ENCODE results near the gene IL16.
"Not testable (repeated sequence)": the region's sequence is repeated elsewhere in the genome, so short reads cannot be mapped to it uniquely, and the experiment has no call there.

IL16 gene

DNA sequence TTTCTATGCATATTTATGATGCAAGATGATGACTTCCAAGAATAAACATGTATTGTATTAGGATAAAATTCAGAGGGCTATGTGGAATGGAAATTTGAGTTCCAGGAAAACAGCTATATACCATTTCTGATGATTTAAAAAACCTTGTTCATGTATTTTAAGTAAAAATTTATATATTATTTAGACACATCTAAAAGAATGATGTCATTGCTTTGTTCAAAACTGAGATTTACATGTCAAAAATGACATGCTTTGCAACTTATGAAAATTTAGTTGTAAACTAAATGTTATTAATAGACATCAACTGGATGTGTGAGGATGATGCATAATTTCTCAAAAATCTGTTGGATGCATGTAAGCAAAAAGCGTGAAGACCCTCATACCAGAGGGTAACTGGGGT is 125.0 kb downstream of the IL16 start:
- no peak for DNase-seq

DNA sequence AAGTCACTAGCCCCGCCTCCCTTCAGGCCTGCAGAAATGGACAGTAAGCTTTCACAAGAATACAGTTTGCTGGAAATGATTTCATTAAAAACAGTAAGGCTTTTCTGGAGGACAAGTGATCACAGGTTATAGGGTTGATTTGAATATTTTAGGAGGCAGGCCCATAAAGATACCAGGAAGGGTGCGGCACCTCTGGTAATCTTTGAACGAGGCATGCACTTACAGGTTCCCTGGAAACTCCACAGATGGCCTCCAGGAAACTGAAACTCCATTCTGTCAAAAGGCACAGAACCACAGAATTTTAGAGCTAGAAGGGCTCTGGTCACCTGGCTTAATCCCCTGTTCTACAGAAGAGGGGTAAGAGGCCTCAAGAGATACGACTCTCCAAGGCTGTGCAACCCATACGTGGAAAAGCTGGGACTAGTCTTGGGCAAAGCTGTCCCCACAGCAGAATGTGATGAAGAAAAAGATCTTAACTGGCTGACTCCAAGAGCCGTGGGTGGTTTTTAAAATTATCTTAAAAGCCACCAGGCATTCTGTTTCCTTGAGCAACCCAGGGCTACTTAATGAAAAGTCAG is 126.1 kb downstream of the IL16 start:
- no peak for DNase-seq

DNA sequence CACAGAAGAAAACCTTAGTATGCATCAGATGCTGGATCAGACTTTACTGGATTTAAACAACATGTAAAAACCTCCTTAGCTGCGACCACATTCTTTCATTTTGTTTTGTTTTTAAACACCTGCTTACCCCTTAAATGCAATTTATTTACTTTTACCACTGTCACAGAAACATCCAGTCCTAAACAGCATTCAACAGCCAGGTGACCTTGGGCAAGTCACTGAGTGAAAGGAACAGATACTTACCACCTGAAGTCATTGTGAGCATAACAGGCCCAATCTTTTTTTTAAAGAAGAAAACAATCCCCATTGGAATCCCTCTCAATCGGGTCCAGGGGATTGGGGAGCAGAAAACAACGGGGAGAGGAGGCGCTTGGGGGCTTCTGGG is 126.9 kb downstream of the IL16 start:
- no peak for DNase-seq

DNA sequence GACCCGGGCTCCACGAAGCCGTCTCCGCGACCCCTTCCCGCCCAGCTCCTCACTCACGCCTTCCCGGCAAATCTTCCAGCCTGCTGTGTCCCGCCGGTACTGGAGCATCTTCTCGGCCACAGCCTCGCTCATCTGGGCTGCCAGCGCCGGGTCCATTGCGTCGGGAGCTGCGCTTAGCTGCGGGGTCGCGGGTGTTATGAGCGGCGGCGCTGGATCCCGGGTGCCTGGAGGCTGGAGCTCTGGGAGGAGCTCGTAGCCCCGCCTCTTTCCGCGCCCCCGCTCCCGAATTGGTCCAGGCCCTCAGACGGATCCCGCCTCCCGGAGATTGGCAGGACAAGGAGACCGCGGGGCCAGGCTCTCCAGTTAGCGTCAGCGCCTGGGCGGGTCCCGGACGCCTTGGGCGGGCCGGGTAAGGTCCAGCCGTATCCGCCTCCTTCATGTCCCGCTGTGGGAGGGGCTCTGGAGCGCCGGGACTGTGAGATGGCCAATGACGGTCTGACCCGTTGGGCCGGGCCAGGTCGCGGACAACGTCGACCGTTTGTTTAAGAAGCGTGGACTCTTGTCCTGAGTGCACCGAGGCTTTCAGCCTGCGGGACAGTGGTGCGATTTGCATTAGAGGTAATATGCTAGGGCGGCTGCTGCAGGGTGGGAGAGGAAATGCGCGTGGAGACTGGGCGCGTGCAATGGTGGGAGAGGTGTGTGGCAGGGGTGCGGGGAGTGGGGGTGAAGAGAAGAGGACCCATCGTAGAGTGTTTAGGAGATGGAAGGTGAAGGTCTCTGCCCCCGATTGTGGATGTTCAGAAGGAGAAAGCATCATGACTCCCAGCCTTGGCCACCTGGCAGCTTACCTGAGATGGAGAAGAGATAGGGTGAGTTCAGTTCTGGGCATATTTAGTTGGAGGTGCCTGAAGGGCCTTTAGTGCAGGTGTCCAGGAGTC is 127.5 kb downstream of the IL16 start, which contains the start of gene STARD5:
STARD5 (minus strand) TSS at position 198 of the 938 bp plus-strand sequence; CDS start at position 156, 42 bp downstream.
- DNase-seq, result peak; percentile 98

GRCh38 chr15:81326466-81327212 is 130.0 kb downstream of the IL16 start:
- peak; percentile 27 for DNase-seq

- DNase-seq, result peak; percentile 90
Measured at GRCh38 chr15:81327516-81327915, 130.8 kb downstream of the IL16 start.

GRCh38 chr15:81329446-81329845 is 132.8 kb downstream of the IL16 start:
- DNase-seq, result no peak

DNA sequence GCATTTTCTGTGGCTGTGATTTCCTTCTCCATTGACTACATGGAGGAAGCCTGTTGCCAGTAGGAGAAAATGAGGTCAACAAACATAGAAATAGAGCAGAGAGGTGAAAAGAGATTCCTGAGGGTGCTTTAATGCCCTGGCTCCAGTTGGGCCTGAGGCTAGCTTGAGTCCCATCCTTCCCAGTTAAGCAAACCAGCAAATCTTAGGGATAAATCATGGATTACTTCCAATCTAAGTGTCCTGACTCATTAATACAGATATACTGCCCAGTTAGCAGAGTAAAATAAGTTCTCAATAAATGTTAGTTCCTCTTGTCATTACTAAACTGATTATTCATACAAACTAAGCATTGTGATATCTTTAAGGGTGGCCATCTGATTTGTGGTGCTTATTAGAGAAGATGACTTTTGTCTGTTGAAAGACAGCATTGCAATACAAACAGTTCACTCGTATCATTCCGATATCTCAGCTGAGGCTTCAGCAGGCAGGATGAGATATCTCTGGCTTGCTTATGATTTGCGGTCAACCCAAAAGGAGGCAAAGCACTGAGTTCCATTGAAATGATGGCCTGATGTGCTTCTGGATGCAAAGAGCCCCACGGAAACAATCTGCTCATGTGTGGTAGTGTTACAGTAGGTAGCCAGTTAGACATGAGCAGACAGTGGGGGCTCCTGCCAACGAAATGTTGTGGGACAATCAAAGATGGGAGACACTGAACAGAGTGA is 133.8 kb downstream of the IL16 start:
- DNase-seq, result no peak

DNA sequence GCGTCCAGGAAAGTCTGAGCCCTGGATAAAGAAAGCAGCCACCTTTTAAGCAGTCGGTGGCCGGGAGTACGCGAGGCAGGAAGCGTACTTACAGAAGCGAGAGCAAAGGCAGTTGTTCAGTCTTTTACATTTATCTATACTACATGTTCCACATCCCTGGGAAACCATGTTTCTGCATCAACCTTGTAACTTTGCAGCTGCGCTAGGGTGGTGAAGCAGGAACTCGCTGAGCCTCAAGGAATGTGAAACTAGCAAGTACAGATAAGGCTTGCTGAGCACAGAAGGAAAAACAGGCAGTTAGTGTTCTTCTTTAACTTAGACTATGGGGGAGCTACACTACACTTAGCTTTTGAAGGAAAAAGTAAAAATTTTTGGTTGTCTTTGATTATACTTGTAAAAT is 134.5 kb downstream of the IL16 start:
- DNase-seq, result not testable (repeated sequence)

DNA sequence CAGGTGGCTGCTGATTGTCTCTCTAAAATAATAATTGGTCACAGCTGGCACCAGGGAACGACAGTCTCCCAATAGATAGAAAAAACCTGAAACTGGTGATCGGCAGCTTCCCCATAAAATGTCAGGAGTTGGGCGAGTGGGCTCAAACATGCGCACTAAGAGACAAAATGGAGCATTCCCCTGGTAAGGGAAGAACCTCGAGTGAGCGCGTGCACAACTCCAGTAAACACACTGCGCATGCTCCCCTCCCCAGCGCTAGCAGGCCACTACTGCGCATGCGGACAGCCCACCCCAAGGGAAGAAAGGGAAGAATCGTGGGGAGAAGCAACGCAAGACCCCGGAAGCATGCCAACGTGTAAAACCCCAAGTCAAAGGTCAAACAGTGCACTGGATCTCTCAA is 134.9 kb downstream of the IL16 start:
- DNase-seq, result no peak

- no peak for DNase-seq
Measured at GRCh38 chr15:81332326-81332725, 135.6 kb downstream of the IL16 start.

GRCh38 chr15:81333363-81333762 is 136.7 kb downstream of the IL16 start:
- no peak for DNase-seq

GRCh38 chr15:81334768-81335435 is 138.2 kb downstream of the IL16 start:
- no peak for DNase-seq

DNA sequence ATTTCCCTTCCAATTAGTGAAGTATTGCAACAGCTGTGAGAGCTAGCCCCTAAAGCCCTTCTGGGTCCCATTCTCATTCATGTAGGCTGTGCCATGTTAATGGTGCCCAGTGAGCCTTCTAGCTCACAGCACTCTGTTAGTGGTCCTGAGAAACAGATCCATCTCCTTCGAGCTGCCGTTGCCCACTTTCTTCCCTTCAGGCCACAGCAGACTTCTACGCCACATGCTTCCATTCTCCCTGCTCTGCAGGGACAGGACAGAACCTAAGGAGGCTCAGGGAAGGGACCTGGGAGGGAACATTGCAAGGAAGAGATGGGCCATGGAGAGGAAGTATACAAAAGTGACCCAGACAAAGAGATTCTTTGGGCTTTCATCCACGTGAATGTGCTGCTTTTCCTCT is 139.0 kb downstream of the IL16 start:
- no peak for DNase-seq

- DNase-seq, result peak; percentile 47
Measured at GRCh38 chr15:81336568-81336967, 139.9 kb downstream of the IL16 start.

DNA sequence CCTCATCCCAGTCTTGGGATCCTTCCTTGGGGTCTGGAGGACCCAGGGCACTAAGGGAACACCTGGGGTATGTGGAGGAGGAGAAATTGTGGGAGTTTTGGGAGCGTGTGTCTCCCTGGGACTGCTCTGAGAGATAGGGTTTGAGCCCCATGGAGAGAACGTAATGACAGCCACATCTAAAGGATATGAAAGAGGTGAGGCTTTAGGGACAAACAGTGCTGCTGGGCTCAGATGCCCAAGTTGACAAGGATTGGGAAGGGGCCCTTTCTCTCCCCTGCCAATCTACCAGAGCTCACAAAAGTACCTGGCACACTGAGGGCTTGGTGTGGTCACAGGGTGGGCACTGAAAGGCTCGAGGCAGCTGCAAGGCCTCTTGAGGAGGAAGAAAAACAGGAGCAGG is 140.6 kb downstream of the IL16 start:
- no peak for DNase-seq

- DNase-seq, result no peak
Measured at GRCh38 chr15:81337713-81338157, 141.1 kb downstream of the IL16 start.

DNA sequence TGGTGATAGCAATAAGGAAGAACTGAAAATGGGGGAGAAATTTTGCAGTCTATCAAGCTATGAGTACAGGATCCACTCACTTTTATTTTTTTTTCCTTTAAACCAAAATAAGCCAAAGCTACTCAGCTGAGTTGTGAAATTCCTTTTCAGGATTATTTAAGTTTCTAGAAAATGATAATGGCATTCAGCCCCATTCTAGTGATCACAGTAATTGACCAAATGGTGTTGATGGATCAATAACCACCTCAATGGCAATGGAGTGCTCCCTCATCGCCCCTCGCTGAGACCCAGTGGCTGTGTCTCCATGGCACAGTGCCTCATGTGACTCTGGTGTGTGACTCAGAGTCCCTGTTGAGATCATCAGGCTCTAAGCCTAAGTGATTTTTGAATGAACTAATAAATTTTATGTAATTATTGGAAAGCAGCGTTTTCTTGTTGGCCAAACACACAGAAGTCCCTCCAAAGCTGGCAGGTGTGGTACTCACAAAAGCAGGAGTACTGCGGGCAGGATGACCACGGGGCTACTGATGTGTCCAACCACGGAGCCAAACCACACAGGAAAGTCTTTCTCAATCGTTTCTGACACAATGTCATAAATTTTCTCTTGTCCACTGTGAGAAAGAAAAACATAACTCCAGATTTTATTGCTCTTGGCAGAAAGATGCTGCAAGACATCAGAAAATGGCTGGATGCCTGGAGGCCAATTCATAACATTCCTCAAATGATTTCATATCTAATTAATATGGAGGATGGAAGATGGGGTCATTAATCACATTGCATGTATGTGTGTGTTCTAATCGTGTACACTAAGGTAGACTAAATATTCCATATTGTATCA is 141.7 kb downstream of the IL16 start:
- DNase-seq, result peak; percentile 91

DNA sequence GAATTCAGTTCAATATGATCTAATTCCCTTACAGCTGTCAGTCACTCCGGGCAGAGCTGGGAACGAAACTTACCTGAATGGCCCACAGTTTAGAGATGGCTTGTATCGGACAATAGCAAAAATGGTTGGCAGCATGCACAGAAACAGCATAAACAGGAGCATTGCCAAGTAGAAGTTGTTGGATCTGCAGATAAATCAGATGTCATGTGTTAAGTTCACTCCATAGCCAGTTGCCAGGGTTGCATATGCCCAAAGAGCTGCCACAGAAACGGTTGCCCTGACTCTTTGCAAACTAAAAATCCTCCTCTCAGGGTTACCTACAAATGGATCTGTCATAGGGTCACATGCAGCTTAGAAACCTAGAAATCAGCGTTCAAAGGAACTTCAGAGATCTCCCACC is 142.6 kb downstream of the IL16 start:
- DNase-seq, result no peak

- DNase-seq, result no peak
Measured at GRCh38 chr15:81339851-81340250, 143.2 kb downstream of the IL16 start.

GRCh38 chr15:81341351-81341750 is 144.7 kb downstream of the IL16 start:
- DNase-seq, result no peak
